Hepatocyte (in vitro differentiated cells): ENCODE measurements around the gene RASSF8. TPM values are rescaled to one million over a fixed set of nuclear protein-coding genes. Genes with fewer than 3 reads are reported as not detected.

Experiments used
- DNase-seq: peaks from one replicate; pipeline ENCODE4 v3.0.0-alpha.2; 2016; ENCODE audit warnings: low spot score
- H2AFZ ChIP-seq: fragments of 200-600 bp; sonication (generic); 2 replicates; pipeline ENCODE4 v1.6.0; 2016; ENCODE audit warnings: antibody characterized with exemption, mild to moderate bottlenecking
- H3K27ac ChIP-seq: fragments of 200-600 bp; sonication (generic); 2 replicates; pipeline ENCODE4 v1.5.1; 2016; ENCODE audit warnings: mild to moderate bottlenecking
- H3K27me3 ChIP-seq: fragments of 200-600 bp; sonication (generic); 2 replicates; pipeline ENCODE4 v1.6.1; 2016
- H3K36me3 ChIP-seq: fragments of 200-600 bp; sonication (generic); replicated peaks from 2 replicates; pipeline ENCODE4 v1.5.1; 2016; ENCODE audit warnings: low read depth; ENCODE audit not compliant: insufficient read depth
- H3K4me1 ChIP-seq: fragments of 200-600 bp; sonication (generic); 2 replicates; pipeline ENCODE4 v1.5.1; 2016; ENCODE audit warnings: mild to moderate bottlenecking, moderate library complexity; ENCODE audit not compliant: insufficient read depth
- H3K4me2 ChIP-seq: fragments of 200-600 bp; sonication (generic); 2 replicates; pipeline ENCODE4 v1.6.0; 2016
- H3K4me3 ChIP-seq: fragments of 200-600 bp; sonication (generic); 2 replicates; pipeline ENCODE4 v1.5.1; 2016; ENCODE audit warnings: mild to moderate bottlenecking
- H3K79me2 ChIP-seq: fragments of 200-600 bp; sonication (generic); 2 replicates; pipeline ENCODE4 v1.6.0; 2017; ENCODE audit warnings: mild to moderate bottlenecking
- H3K9me2 ChIP-seq: fragments of 200-600 bp; sonication (generic); replicated peaks from 2 replicates; pipeline ENCODE4 v1.6.0; 2017; ENCODE audit warnings: mild to moderate bottlenecking; ENCODE audit not compliant: insufficient read depth
- H3K9me3 ChIP-seq: fragments of 200-600 bp; sonication (generic); 2 replicates; pipeline ENCODE4 v1.5.1; 2016; ENCODE audit warnings: low read depth, mild to moderate bottlenecking
- H4K20me1 ChIP-seq: fragments of 200-600 bp; sonication (generic); 2 replicates; pipeline ENCODE4 v1.6.0; 2016; ENCODE audit warnings: mild to moderate bottlenecking; ENCODE audit not compliant: insufficient read depth, poor library complexity, severe bottlenecking
- EZH2 ChIP-seq: fragments of 200-600 bp; sonication (generic); IDR thresholded peaks from 2 replicates; pipeline ENCODE4 v1.6.1; 2016; ENCODE audit warnings: antibody characterized with exemption, mild to moderate bottlenecking, borderline replicate concordance
- EZH2phosphoT487 ChIP-seq: fragments of 200-600 bp; sonication (generic); IDR thresholded peaks from one replicate; pipeline ENCODE4 v1.6.1; 2018; ENCODE audit warnings: antibody characterized with exemption, mild to moderate bottlenecking, low read depth, moderate library complexity; ENCODE audit not compliant: unreplicated experiment, severe bottlenecking
- WGBS: methylation state at CpG from one replicate; pipeline ENCODE4 v1.1.6; 2016; ENCODE audit warnings: low lambda C conversion rate; ENCODE audit errors: missing lambda C conversion rate; 5-methylcytosine and 5-hydroxymethylcytosine counted together
- polyA plus RNA-seq: library from polyadenylated mRNA; unstranded; fragments of >200 nt; fragmentation: Nextera tagmentation; extraction: Ambion mirVana; gene quantifications from 2 replicates; pipeline ENCODE4 v1.2.1, GENCODE V29; 2016
- total RNA-seq: library from RNA; depleted of rRNA; stranded (reverse); fragments of >200 nt; gene quantifications from 2 replicates; pipeline ENCODE4 v1.2.3, GENCODE V29; 2014
- TF ChIP-seq, protein P1 (sequence below): fragments of 200-600 bp; sonication (generic); IDR thresholded peaks from 2 replicates; pipeline ENCODE4 v1.5.1; 2016; ENCODE audit warnings: antibody characterized with exemption, mild to moderate bottlenecking; ENCODE audit not compliant: poor library complexity

RASSF8 gene
- total and polyA plus RNA-seq, 2 experiments from 2014 or later = 24.6 to 46.2 TPM

- DNase-seq = peak; percentile 44
- WGBS = 38% methylated on average over 8 of the region's 8 CpGs
- Histone ChIP-seq H3K9me2 (no peaks in the 10 kb centered on the region), H3K4me2 (peak overlapping the region; percentile 83), H3K27ac (peak overlapping the region; percentile 93), H3K4me1 (peaks cover 15% of the 10 kb centered on the region), H3K9me3 (no peaks in the 10 kb centered on the region), H3K79me2 (no peaks in the 10 kb centered on the region), H3K27me3 (no peaks in the 10 kb centered on the region), H3K4me3 (no peak overlapping the region), H2AFZ (no peak overlapping the region), H3K36me3 (no peaks in the 10 kb centered on the region), H4K20me1 (no peaks in the 10 kb centered on the region)
- no peak for TF ChIP-seq EZH2phosphoT487
- TF ChIP-seq, protein P1, sequence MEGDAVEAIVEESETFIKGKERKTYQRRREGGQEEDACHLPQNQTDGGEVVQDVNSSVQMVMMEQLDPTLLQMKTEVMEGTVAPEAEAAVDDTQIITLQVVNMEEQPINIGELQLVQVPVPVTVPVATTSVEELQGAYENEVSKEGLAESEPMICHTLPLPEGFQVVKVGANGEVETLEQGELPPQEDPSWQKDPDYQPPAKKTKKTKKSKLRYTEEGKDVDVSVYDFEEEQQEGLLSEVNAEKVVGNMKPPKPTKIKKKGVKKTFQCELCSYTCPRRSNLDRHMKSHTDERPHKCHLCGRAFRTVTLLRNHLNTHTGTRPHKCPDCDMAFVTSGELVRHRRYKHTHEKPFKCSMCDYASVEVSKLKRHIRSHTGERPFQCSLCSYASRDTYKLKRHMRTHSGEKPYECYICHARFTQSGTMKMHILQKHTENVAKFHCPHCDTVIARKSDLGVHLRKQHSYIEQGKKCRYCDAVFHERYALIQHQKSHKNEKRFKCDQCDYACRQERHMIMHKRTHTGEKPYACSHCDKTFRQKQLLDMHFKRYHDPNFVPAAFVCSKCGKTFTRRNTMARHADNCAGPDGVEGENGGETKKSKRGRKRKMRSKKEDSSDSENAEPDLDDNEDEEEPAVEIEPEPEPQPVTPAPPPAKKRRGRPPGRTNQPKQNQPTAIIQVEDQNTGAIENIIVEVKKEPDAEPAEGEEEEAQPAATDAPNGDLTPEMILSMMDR = no peak
- no peak for TF ChIP-seq EZH2
Measured at GRCh38 chr12:26112703-26113147, 154.2 kb downstream of the RASSF8 start.

GRCh38 chr12:26113181-26113654, 154.7 kb downstream of the RASSF8 start:
- Histone ChIP-seq H3K27ac (peak overlapping the region; percentile 93), H3K4me3 (no peak overlapping the region), H4K20me1 (no peaks in the 10 kb centered on the region), H3K36me3 (no peaks in the 10 kb centered on the region), H3K27me3 (no peaks in the 10 kb centered on the region), H2AFZ (no peak overlapping the region), H3K4me2 (peak overlapping the region; percentile 83), H3K9me2 (no peaks in the 10 kb centered on the region), H3K4me1 (peaks cover 15% of the 10 kb centered on the region), H3K9me3 (no peaks in the 10 kb centered on the region), H3K79me2 (no peaks in the 10 kb centered on the region)
- TF ChIP-seq EZH2 (no peak), EZH2phosphoT487 (no peak)
- TF ChIP-seq, protein P1 = no peak
- no peak for DNase-seq
- 9% methylated on average over 6 of the region's 6 CpGs for WGBS

DNA sequence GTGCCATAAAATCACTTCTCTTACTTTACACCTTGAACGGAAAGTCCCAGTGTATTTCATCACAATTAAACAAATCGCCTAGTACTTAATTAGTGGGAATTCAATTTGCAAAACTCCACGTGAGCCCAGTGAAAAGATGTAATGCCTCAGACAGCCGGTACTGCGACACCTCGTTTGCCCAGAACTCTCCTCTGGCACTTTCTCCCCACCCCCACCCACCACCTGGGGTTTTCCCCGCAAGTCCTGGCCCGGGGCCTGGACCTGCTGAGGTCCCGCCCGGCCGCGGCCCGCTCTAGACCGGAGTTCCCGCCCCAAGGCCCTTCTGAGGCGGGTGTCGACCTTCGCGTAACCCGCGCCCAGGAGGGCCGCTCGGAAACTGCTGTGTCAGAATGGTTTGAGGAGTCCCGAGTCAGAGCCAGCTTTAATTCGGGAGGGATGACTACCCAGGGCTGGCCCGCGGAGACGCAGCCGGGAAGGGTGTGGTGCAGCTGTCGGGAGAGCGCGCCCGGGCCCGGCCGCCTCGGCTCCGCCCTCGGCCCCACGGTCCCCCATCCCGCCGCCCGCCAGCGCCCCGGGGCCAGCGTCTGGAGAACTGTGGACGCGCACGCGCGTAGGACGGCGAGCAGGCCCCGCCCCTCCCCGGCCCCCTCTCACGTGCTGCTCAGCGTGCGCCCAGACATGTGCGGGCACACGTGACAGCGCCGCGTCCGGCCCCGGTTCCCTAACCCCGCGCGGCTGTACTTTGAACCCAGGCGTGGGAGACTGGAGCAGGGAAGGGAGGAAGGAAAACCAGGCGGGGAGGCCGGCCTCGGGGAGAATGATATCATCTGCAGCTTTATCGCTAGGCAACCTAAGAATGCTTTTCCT, 155.6 kb downstream of the RASSF8 start:
- peak overlapping the region; percentile 83 for H3K4me2 ChIP-seq
- 2% methylated on average over 46 of the region's 72 CpGs for WGBS
- peaks cover 15% of the 10 kb centered on the region for H3K4me1 ChIP-seq
- no peaks in the 10 kb centered on the region for H4K20me1 ChIP-seq
- peak overlapping the region; percentile 23 for H3K4me3 ChIP-seq
- no peaks in the 10 kb centered on the region for H3K9me2 ChIP-seq
- no peaks in the 10 kb centered on the region for H3K79me2 ChIP-seq
- H3K9me3 ChIP-seq = no peaks in the 10 kb centered on the region
- H3K27me3 ChIP-seq = no peaks in the 10 kb centered on the region
- no peaks in the 10 kb centered on the region for H3K36me3 ChIP-seq
- DNase-seq = peak; percentile 96
- H3K27ac ChIP-seq = peak overlapping the region; percentile 93
- TF ChIP-seq, protein P1 = peak; percentile 38
- TF ChIP-seq EZH2phosphoT487 = no peak
- TF ChIP-seq EZH2 = no peak
- peak overlapping the region; percentile 49 for H2AFZ ChIP-seq
